Thyroid gland (tissue), 4 donors: ENCODE measurements around the gene MEX3A. TPM values are rescaled to one million over a fixed set of nuclear protein-coding genes. Genes with fewer than 3 reads are reported as not detected.

Experiments
- DNase-seq, 2 donors: peaks; one replicate each; pipeline ENCODE4 v3.0.0-alpha.2; 2019
- H3K27ac ChIP-seq, 3 donors: fragments of 200-600 bp; sonication (generic); 1 replicate in 2 of 3; 2 replicates in 1 of 3; pipeline ENCODE4 v1.5.1; 2016 to 2019; ENCODE audit warnings: mild to moderate bottlenecking in 1 of 3, moderate library complexity in 1 of 3
- H3K27me3 ChIP-seq: fragments of 200-600 bp; sonication (generic); one replicate; pipeline ENCODE4 v1.5.1; 2019
- H3K36me3 ChIP-seq, 2 donors: fragments of 200-600 bp; sonication (generic); one replicate each; pipeline ENCODE4 v1.5.1; 2016 to 2019
- H3K4me1 ChIP-seq, 2 donors: fragments of 200-600 bp; sonication (generic); one replicate each; pipeline ENCODE4 v1.5.1; 2017 to 2019
- H3K4me3 ChIP-seq, 3 donors: fragments of 200-600 bp; sonication (generic); replicated peaks in 1 of 3; 1 replicate in 2 of 3; 2 replicates in 1 of 3; pipeline ENCODE4 v1.5.1; 2016; ENCODE audit warnings: mild to moderate bottlenecking in 1 of 3
- H3K9me3 ChIP-seq: fragments of 200-600 bp; sonication (generic); one replicate; pipeline ENCODE4 v1.5.1; 2017
- CTCF ChIP-seq, 6 experiments: fragments of 200-600 bp in 3 of 6; fragments of 450-650 bp in 3 of 6; sonication (generic) in 3 of 6; IDR thresholded peaks; one replicate each; pipeline ENCODE4 v1.5.1; 2016 to 2019; ENCODE audit warnings: antibody characterized with exemption in 6 of 6, mild to moderate bottlenecking in 2 of 6, inconsistent platforms in 1 of 6, moderate library complexity in 1 of 6
- POLR2A ChIP-seq, 2 donors: fragments of 450-650 bp; IDR thresholded peaks; one replicate each; pipeline ENCODE4 v1.6.1; 2017; ENCODE audit warnings: antibody characterized with exemption in 2 of 2, mild to moderate bottlenecking in 2 of 2, moderate library complexity in 1 of 2
- WGBS, 2 donors: methylation state at CpG; one replicate each; pipeline ENCODE4 v1.1.5; 2017; 5-methylcytosine and 5-hydroxymethylcytosine counted together
- intact Hi-C: fragments of 100-400 bp; cut with DNase I; formaldehyde crosslinking; loops from one replicate; pipeline ENCODE4 v1.15.1; 2023
- total RNA-seq, 4 donors: library from RNA; depleted of rRNA; stranded (reverse); fragments of >200 nt; gene quantifications; one replicate each; pipeline ENCODE4 v1.2.3, GENCODE V29; 2016

MEX3A gene
- total RNA-seq, 4 donors from 2014 or later, result 0.17 to 1.8 (median 0.33) TPM

GRCh38 chr1:156095906-156096508 lies 13.7 kb upstream of the MEX3A start:
- Histone ChIP-seq H3K4me1 (peaks cover 4 to 28% of the 10 kb centered on the region in 2 donors), H3K27ac (peak overlapping the region in 1 of 3 donors; percentile 64), H3K27me3 (no peaks in the 10 kb centered on the region), H3K36me3 (no peaks in the 10 kb centered on the region), H3K9me3 (no peaks in the 10 kb centered on the region), H3K4me3 (no peak overlapping the region)
- intact Hi-C loops, result loop anchor here (2.0 to 5.0 kb wide), 2 partner anchors 35 to 131 kb away; no protein-coding TSS in a partner anchor
- 80 to 84% methylated on average over 3 of the region's 3 CpGs for WGBS, 2 donors
- TF ChIP-seq POLR2A (IDR thresholded peaks at IDR 0.05) (no peak), CTCF (IDR thresholded peaks at IDR 0.05) (no peak)
- no peak for DNase-seq

- Histone ChIP-seq H3K36me3 (no peaks in the 10 kb centered on the region), H3K4me1 (peaks cover 0 to 18% of the 10 kb centered on the region in 2 donors), H3K27ac (no peak overlapping the region), H3K9me3 (no peaks in the 10 kb centered on the region), H3K4me3 (no peak overlapping the region), H3K27me3 (no peaks in the 10 kb centered on the region)
- 75 to 79% methylated on average over 2 of the region's 2 CpGs for WGBS, 2 donors
- intact Hi-C loops, result no loop called here
- DNase-seq, result no peak
- TF ChIP-seq CTCF (IDR thresholded peaks at IDR 0.05) (no peak), POLR2A (IDR thresholded peaks at IDR 0.05) (no peak)
Measured at GRCh38 chr1:156091610-156092009, 9.3 kb upstream of the MEX3A start.

GRCh38 chr1:156090840-156091188 lies 8.5 kb upstream of the MEX3A start:
- Histone ChIP-seq H3K27ac (no peak overlapping the region), H3K36me3 (no peaks in the 10 kb centered on the region), H3K4me1 (peaks cover 0 to 19% of the 10 kb centered on the region in 2 donors), H3K27me3 (no peaks in the 10 kb centered on the region), H3K9me3 (no peaks in the 10 kb centered on the region), H3K4me3 (no peak overlapping the region)
- intact Hi-C loops, result no loop called here
- 35 to 43% methylated on average over 8 to 14 of the region's 14 CpGs for WGBS, 2 donors
- no peak for TF ChIP-seq POLR2A (IDR thresholded peaks at IDR 0.05)
- TF ChIP-seq CTCF (IDR thresholded peaks at IDR 0.05), result peak; percentile 68 to 94 (median 86)
- peak; percentile 88 to 94 for DNase-seq

GRCh38 chr1:156090138-156090839 lies 8.0 kb upstream of the MEX3A start:
- Histone ChIP-seq H3K36me3 (no peaks in the 10 kb centered on the region), H3K27ac (no peak overlapping the region), H3K4me3 (no peak overlapping the region), H3K27me3 (no peaks in the 10 kb centered on the region), H3K4me1 (peaks cover 0 to 19% of the 10 kb centered on the region in 2 donors), H3K9me3 (no peaks in the 10 kb centered on the region)
- intact Hi-C loops, result no loop called here
- WGBS, 2 donors, result 40 to 42% methylated on average over 5 of the region's 5 CpGs
- DNase-seq, result no peak
- TF ChIP-seq CTCF (IDR thresholded peaks at IDR 0.05) (no peak), POLR2A (IDR thresholded peaks at IDR 0.05) (no peak)

- Histone ChIP-seq H3K27ac (no peak overlapping the region), H3K36me3 (no peaks in the 10 kb centered on the region), H3K9me3 (no peaks in the 10 kb centered on the region), H3K27me3 (no peaks in the 10 kb centered on the region), H3K4me1 (peaks cover 0 to 19% of the 10 kb centered on the region in 2 donors), H3K4me3 (no peak overlapping the region)
- DNase-seq, result no peak
- TF ChIP-seq POLR2A (IDR thresholded peaks at IDR 0.05) (no peak), CTCF (IDR thresholded peaks at IDR 0.05) (no peak)
- WGBS, 2 donors, result 71 to 74% methylated on average over 3 to 6 of the region's 6 CpGs
- intact Hi-C loops, result no loop called here
Measured at GRCh38 chr1:156089704-156090103, 7.4 kb upstream of the MEX3A start.
